GM18517 (cell line): Measurements from ENCODE around the gene IFNL3.
"Not testable (repeated sequence)": the region's sequence is repeated elsewhere in the genome, so short reads cannot be mapped to it uniquely, and the experiment has no call there.

Source experiments
- ATAC-seq: cut with Tn5 transposase; IDR thresholded peaks from one replicate; pipeline ENCODE4 v1.9.1; 2021; ENCODE audit warnings: mild to moderate bottlenecking, moderate library complexity; ENCODE audit not compliant: unreplicated experiment

IFNL3 gene

DNA sequence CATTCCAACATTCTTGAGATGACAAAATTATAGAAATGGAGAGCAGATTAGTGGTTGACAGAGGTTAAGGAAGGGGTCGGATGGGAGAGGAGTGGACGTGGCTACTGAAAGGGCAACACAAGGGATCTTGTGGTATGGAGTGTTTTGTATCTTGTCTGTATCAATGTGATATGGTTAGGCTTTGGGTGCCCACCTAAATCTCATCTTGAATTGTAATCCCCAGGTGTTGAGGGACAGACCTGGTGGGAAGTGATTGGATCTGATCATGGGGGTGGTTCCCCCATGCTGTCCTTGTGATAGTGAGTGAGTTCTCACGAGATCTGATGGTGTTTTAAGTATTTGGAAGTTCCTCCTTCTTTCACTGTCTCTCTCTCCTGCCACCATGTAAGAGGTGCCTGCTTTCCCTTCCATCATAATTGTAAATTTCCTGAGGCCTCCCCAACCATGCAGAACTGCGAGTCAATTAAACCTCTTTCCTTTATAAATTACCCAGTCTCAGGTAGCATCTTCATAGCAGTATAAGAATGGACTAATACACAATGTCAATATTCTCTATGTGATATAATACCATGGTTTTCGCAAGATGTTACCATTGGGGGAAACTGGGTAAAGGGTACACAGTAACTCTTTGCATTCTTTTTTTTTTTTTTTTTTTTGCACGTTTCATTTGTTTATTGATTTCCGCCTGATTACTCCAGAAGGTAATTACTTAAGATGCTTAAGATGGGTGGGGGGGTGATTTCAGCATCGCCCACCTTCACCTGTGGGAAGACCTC is 8.8 kb upstream of the IFNL3 start:
- no peak for ATAC-seq

DNA sequence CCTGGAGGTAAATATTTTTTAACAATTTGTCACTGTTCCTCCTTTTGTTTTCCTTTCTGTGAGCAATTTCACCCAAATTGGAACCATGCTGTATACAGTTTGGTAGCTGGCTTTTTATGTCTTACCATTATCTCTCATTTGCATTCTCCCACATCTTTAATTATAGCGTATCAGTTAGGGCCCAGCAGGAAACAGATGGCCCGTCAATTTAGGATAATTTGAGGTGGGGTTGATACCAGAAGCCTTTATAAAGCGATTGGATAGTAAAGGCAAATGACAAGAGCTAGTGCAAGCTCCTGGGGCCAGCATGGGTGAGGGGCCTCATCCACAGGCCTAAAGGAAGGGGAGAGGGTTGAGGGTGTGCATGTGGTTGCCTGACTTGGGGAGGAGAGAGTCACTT is 7.7 kb upstream of the IFNL3 start:
- ATAC-seq, result no peak

DNA sequence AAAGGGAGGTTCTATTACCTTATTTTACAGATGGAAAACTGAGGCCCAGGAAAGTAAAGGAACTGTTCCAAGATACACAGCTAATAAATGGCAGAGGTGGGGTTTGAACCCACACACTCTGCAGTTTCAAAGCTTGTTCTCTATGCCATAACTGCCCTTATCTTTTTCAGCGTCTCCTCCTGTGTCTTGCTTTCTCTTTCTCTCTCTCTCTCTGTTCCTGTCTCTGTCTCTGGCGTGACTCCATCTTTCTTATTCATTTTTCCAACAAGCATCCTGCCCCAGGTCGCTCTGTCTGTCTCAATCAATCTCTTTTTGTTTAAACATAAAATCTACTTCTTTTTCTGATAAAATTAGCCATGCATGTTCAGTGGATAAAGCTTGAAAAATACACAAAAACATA is 7.0 kb upstream of the IFNL3 start:
- ATAC-seq, result no peak

DNA sequence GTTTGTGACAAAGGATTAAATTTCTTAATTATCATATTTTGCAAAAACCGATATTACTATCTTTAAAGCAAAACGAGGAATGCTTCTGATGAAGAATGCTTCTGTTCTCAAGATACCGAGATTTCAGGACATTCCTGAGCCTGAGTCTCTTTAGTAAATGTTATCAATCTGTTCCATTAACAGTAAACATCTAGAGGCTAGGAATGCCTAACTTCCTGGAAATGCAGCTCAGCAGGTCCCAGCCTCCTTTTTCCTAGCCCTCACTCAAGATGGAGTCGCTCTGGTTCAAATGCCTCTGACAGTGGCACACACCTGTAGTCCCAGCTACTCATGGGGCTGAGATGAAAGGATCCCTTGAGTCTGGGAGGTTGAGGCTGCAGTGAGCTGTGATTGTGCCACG is 6.3 kb upstream of the IFNL3 start:
- no peak for ATAC-seq

DNA sequence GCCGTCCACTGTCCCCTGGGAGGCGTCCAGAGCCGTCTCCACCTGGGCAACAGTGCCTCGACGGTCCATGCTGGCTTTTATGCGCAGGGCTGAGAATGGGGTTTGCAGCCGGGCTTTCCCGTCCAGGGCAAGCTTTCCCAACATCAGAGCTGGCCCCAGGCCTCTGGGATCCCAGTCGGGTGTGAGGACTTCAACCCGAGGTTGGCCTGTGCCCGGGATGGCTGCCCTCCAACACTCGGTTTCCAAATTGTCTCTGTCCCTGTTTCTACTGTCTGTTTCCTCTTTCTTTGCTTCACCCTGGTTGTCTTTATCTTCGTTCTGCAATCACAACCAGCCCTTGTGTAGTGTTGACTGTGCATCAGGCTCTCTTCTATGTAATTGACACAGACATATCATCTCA is 4.0 kb upstream of the IFNL3 start, which contains the start of gene IFNL4:
IFNL4 (minus strand) TSS at position 51 of the 400 bp plus-strand sequence.
- no peak for ATAC-seq

DNA sequence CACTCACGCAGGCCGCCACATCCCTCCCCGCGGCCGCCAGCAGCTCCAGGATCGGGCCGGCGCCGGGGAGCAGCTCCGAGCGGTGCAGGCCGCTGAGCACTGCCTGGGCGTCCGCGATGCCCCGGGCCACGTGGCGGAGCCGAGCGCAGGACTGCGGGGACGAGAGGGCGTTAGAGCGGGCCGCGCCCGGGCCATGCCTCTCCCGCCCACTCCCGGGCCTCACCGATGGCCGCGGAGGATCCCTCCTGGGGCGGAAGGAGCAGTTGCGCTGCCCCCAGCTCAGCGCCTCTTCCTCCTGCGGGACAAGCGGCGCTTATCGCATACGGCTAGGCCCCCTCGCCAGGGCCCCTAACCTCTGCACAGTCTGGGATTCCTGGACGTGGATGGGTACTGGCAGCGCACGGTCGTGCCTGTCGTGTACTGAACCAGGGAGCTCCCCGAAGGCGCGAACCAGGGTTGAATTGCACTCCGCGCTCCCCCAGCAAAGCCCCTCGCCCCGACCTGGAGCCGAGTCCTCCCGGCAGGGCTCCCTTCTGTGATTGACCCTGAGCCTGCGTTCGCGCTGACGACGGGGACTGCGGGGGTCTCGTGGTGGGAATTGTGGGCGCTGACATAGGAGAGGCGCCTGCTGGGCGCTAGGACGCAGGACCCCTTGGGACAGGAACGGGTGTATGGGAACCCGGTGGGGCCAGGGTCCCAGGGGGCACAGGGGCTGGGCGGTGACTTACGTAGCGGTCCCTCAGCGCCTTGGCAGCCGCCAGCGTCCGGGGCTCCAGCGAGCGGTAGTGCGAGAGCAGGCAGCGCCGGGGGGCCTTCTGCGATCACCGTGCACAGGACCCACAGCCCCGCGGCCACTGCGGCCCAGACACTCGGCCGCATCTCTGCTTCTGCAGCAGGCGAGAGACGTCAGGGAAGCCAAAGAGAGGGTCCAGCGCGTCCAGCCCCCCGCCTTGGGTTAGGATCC is 3.2 kb upstream of the IFNL3 start:
- ATAC-seq, result no peak

DNA sequence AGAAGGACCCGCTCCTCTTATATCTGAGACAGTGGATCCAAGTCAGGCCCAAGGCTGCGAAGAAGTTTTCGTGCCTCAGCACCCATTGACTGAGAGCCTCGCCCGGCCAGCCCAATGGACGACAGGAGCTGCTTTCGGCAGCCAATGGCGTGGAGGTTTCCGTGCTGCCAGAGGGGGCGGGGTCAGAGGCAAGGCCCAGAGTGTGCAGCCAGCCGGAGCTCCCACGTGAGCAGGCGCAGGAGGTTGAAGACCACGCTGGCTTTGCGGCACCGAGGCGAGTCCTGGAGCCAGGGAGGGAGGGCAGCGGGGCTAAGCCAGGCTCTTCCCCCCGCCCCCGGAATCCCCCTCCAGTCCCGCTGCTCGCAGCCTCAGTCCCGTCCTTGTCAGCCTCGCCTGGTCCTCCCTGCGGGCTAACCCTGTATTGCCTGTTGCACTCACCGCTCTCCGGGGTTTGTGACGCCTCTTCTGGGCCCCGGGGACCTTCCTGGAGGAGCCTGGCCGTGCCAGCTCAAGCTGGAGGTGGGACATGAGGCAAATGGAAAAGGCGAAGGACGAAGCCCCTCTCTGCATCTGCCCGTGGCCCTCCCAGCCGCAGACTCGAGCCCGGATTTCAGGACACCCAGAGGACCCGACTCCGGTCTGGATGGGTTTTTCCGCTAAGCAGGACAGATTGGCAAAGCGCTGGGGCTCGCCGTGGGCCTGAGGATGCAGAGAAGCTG is 2.3 kb upstream of the IFNL3 start:
- no peak for ATAC-seq

DNA sequence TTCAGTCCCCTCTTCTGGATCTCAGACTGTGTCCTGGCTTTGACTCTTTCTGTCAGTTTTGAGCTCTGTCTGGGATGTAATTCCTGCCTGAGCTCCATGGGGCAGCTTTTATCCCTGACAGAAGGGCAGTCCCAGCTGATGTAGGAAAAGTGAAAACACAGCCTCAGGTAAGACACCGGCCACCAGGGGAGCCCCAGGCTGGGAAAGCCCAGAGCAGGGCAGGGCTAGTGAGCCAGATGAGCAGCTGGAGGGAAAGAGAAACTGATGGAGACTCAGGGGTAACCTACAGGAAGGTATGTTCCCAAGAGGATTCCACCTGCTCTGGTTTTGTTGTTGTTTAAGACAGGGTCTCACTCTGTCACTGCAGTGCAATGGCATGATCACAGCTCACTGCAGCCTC is 360 bp upstream of the IFNL3 start:
- not testable (repeated sequence) for ATAC-seq

DNA sequence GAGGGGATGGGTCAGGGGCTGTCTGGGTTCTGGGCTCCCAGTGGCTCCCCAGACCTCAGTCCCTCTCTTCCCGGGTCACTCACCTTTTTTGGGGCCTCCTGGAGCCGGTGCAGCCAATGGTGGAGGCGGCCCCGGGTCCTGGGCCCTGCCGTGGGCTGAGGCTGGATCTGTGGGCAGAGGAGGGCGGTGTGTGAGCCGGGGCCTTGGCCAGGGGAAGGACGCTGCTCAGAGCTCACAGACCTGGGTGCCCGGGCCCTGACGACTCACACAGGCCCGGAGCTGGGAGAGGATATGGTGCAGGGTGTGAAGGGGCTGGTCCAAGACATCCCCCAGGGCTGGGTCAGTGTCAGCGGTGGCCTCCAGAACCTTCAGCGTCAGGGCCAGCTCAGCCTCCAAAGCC is 1.1 kb downstream of the IFNL3 start:
- not testable (repeated sequence) for ATAC-seq

DNA sequence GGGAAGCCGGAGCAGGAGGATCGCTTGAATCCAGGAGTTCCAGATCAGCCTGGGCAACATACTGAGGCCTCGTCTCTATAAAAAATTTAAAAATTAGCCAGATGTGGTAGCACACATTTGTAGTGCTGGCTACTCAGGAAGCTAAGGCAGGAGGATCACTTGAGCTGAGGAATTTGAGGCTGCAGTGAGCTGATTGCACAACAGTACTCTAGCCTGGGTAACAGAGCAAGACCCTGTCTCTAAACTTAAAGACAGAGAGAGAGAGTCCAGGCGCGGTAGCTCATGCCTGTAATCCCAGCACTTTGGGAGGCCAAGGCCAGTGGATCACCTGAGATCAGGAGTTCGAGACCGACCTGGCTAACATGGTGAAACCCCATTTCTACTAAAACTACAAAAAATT is 4.4 kb downstream of the IFNL3 start:
- no peak for ATAC-seq

DNA sequence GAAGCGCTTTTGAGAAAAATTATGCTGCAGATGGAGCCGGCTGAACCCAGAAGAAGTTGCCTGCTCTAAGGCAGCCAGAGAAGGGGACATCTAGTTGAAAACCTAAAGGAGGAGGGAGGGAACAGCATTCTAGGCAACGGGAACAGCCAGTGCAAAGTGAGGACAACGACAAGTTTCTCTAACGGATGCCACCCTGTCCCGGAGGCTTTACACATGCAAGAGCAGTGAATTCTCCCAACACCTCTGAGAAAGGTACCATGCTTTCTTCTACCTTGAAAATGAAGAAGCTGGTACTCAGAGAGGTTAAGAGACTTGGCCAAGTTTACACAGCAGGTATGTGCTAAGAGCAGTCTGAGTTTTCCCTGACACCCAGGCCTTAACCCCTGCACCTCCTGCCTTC is 5.9 kb downstream of the IFNL3 start:
- no peak for ATAC-seq

DNA sequence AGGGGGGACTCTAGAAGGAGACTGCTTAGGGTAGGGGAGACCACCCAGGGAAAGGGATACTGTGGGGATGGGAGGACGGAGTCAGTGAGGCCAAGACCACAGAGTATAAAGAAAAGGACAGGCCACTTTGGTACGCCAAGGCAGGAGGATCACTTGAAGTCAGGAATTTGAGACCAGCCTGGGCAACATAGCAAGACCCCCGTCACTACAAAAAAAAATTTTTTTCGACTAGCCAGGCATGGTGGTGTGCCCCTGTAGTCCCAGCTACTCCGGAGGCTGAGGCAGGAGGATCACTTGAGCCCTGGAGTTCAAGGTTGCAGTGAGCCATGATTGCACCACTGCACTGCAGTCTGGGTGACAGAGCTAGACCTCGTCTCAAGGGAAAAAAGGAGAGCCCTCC is 6.6 kb downstream of the IFNL3 start:
- ATAC-seq, result no peak

DNA sequence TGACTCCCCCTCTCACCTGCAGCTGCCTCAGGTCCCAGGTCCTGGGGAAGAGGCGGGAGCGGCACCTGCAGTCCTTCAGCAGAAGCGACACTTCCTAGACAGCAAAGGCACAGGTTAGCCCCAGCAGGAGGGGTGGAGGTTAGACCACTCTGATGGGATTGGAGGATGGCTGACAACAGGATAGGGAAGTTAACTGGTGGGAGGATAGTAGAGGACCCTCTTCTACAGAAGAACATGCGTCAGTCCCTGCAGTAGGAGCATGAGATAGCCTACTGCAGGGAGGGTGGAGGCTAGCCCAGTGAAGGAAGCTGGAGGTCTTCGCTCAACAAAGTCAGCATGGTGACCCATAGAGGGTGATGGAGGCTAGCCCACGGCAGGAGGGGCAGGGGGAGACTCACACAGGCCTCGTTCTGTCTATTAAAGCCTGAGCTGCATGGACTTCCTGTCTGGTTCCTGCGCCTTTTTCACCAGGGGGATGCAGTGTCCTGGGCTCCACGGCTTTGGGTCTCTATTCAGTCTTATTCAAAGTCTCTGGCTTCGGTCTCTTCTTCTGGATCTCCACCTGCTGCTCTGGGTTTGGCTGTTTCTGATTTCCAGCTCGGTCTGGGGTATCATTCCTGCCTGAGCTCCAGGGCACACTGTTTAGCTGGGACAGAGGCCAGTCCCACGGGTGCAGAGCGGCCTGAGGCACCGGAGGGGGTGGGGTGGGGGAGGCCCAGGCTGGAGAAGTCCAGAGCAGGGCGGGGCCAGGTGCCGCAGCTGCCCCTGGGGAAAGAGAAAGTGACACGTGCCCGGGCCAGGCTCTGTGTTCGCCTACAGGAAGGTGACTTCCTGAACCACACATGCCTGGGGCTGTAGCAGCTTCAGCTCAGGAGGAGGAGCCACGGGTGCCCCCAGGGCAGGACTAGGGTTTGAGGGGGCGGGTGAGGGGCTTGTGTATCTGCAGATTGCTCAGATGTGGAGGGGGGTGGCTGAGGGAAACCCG is 7.3 kb downstream of the IFNL3 start:
- no peak for ATAC-seq

DNA sequence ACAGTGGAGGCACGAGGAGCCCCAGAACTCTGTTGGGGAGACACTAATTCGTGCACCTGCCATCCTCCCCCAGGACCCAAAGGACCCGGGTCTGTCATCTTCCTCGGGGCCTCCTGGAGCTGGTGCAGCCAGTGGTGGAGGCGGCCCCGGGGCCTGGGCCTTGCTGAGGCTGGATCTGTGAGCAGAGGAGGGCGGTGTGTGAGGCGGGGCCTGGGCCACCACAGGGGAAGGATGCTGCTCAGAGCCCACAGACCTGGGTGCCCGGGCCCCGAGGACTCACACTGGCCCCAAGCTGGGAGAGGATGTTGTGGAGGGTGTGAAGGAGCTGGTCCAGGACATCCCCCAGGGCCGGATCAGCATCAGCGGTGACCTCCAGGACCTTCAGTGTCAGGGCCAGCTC is 8.3 kb downstream of the IFNL3 start:
- ATAC-seq, result no peak

DNA sequence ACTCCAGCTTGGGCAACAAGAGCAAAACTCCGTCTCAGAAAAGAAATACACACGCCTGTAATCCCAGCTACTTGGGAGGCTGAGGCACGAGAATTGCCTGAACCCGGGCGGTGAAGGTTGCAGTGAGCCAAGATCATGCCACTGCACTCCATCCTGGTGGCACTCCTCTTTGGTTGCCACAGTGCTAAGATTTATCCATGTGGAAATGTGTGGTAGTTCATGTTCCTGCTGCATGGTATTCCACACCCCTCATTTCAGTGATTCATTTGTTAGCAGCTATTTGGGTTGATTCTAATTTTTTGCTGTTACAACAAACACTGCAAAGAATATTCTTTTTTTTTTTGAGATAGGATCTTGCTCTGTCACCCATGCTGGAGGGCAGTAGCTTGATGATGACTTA is 12.1 kb downstream of the IFNL3 start:
- no peak for ATAC-seq

DNA sequence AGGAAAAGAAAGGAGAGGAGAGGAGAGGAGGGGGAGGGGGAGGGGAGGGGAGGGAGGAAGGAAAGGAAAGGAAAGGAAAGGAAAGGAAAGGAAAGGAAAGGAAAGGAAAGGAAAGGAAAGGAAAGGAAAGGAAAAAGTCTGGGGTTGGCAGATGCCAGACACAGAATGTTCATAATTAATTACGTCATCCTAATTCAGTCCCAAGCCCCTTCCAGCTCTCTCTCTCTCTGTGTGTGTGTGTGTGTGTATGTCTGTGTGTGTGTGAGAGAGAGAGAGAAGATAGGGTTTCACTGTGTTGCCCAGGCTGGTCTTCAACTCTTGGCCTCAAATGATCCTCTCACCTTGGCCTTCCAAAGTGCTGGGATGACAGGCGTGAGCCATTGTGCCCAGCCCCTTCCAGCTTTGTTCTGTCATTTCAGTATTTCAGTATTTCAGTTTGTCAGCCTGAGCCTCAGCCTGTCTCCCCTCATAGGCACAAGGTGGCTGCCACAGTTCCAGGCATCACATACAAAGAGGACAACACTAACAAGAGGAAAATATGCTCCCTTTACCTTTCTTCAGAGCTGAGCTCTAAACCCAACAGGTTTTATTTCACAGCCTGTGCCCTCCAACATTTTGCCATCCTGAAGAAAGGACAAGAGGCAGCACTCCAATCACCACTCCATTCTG is 14.6 kb downstream of the IFNL3 start:
- no peak for ATAC-seq

DNA sequence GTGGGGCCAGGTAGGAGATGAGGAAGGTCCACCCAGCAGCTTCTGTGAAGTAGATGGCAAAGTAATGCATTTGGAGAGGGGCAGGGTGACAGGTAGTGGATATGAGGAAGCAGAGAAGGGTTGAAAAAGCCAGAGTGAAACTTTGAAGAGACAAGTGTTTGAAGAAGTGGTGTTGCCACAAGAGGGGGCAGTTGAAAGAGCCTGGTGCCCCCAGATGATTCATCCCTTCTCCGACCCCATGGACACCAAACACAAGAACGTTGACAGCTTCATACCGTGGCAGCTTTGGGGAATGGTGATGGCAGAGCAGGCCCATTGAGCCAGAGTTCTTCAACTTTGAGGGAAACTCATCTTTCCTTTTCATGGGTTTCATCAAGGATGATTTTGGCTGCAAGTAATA is 19.9 kb downstream of the IFNL3 start:
- no peak for ATAC-seq

DNA sequence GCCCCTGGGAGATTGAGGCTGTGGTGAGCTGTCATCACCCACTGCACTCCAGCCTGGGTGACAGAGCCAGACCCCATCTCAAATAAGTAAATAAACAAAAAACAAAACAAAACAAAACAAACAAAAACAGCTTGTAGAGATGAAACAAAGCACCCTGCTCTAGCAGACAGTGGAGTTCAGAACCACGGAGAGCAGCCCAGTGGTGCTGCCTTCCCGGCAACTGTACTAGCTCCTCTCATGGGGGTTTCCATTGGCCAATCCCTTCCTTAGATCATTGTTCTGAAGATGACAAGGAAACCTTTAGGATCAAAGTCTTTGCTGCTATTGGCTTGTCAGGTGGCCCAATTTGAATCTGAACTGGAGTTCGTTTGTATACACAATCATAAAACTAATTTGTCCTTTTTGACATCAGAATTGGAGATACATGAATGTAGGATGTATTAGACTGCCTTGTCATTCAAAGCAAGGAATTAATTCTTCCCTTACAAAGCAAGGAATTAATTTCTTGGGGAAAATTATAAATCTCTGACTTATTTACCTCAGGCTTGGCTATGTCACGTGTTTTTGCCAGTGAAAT is 21.0 kb downstream of the IFNL3 start:
- ATAC-seq, result no peak

DNA sequence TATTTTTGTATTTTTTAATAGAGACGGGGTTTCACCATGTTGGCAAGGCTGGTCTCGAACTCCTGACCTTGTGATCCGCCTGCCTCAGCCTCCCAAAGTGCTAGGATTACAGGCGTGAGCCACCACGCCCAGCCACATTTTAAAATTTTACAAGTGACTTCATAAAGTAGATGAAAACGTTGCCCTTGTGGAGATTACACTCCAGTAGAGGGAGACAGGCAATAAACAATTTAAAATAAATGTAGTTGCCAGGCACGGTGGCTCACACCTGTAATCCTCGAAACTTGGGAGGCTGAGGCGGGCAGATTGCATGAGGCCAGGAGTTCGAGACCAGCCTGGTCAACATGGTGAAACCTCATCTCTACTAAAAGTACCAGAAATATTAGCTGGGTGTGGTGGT is 25.7 kb downstream of the IFNL3 start:
- ATAC-seq, result not testable (repeated sequence)
